ENCODE data around the gene CAP2.

The CAP2 gene

GRCh38 chr6:17493286-17493685 is 99.9 kb downstream of the CAP2 start:
- Histone ChIP-seq H3K27ac (ENCODE audit: low read depth, low read length) (no peak overlapping the region), H3K27me3 (ENCODE audit: control insufficient read depth in 5 of 5, insufficient read depth in 4 of 5, low read length in 5 of 5) (no peaks in the 10 kb centered on the region), H3K4me1 (ENCODE audit: control insufficient read depth in 5 of 5, insufficient read depth in 5 of 5, low read length in 5 of 5) (peaks cover 0 to 31% (median 26%) of the 10 kb centered on the region in 5 donors), H3K4me3 (ENCODE audit: low read depth in 1 of 5, low read length in 5 of 5) (no peak overlapping the region), H3K36me3 (ENCODE audit: control insufficient read depth in 5 of 5, insufficient read depth in 5 of 5, low read length in 5 of 5) (no peaks in the 10 kb centered on the region), H3K9me3 (ENCODE audit: control insufficient read depth in 5 of 5, low read length in 5 of 5) (no peaks in the 10 kb centered on the region), H3K9ac (ENCODE audit: low read length in 5 of 5) (no peak overlapping the region)

GRCh38 chr6:17494177-17494576 is 100.8 kb downstream of the CAP2 start:
- Histone ChIP-seq H3K36me3 (ENCODE audit: control insufficient read depth in 5 of 5, insufficient read depth in 5 of 5, low read length in 5 of 5) (no peaks in the 10 kb centered on the region), H3K4me3 (ENCODE audit: low read depth in 1 of 5, low read length in 5 of 5) (no peak overlapping the region), H3K27me3 (ENCODE audit: control insufficient read depth in 5 of 5, insufficient read depth in 4 of 5, low read length in 5 of 5) (no peaks in the 10 kb centered on the region), H3K27ac (ENCODE audit: low read depth, low read length) (no peak overlapping the region), H3K9me3 (ENCODE audit: control insufficient read depth in 5 of 5, low read length in 5 of 5) (no peaks in the 10 kb centered on the region), H3K9ac (ENCODE audit: low read length in 5 of 5) (no peak overlapping the region), H3K4me1 (ENCODE audit: control insufficient read depth in 5 of 5, insufficient read depth in 5 of 5, low read length in 5 of 5) (peaks cover 0 to 31% (median 26%) of the 10 kb centered on the region in 5 donors)

GRCh38 chr6:17494919-17495318 is 101.5 kb downstream of the CAP2 start:
- H3K9ac ChIP-seq (ENCODE audit: low read length in 5 of 5): no peak overlapping the region
- no peak overlapping the region for H3K4me3 ChIP-seq (ENCODE audit: low read depth in 1 of 5, low read length in 5 of 5)
- H3K27me3 ChIP-seq (ENCODE audit: control insufficient read depth in 5 of 5, insufficient read depth in 4 of 5, low read length in 5 of 5): no peaks in the 10 kb centered on the region
- no peaks in the 10 kb centered on the region for H3K36me3 ChIP-seq (ENCODE audit: control insufficient read depth in 5 of 5, insufficient read depth in 5 of 5, low read length in 5 of 5)
- no peaks in the 10 kb centered on the region for H3K9me3 ChIP-seq (ENCODE audit: control insufficient read depth in 5 of 5, low read length in 5 of 5)
- no peak overlapping the region for H3K27ac ChIP-seq (ENCODE audit: low read depth, low read length)
- peaks cover 0 to 31% (median 26%) of the 10 kb centered on the region in 5 donors for H3K4me1 ChIP-seq (ENCODE audit: control insufficient read depth in 5 of 5, insufficient read depth in 5 of 5, low read length in 5 of 5)

- Histone ChIP-seq H3K4me1 (ENCODE audit: control insufficient read depth in 5 of 5, insufficient read depth in 5 of 5, low read length in 5 of 5) (peaks cover 0 to 11% (median 5%) of the 10 kb centered on the region in 5 donors), H3K9ac (ENCODE audit: low read length in 5 of 5) (no peak overlapping the region), H3K36me3 (ENCODE audit: control insufficient read depth in 5 of 5, insufficient read depth in 5 of 5, low read length in 5 of 5) (no peaks in the 10 kb centered on the region), H3K27me3 (ENCODE audit: control insufficient read depth in 5 of 5, insufficient read depth in 4 of 5, low read length in 5 of 5) (no peaks in the 10 kb centered on the region), H3K9me3 (ENCODE audit: control insufficient read depth in 5 of 5, low read length in 5 of 5) (no peaks in the 10 kb centered on the region), H3K4me3 (ENCODE audit: low read depth in 1 of 5, low read length in 5 of 5) (no peak overlapping the region), H3K27ac (ENCODE audit: low read depth, low read length) (no peak overlapping the region)
Observed at GRCh38 chr6:17497535-17498095, 104.2 kb downstream of the CAP2 start.

- Histone ChIP-seq H3K27ac (ENCODE audit: low read depth, low read length) (no peak overlapping the region), H3K4me3 (ENCODE audit: low read depth in 1 of 5, low read length in 5 of 5) (no peak overlapping the region)
Observed at GRCh38 chr6:17501442-17501841, 108.0 kb downstream of the CAP2 start.

GRCh38 chr6:17501982-17502704 is 108.7 kb downstream of the CAP2 start:
- Histone ChIP-seq H3K4me3 (ENCODE audit: low read depth in 1 of 5, low read length in 5 of 5) (no peak overlapping the region), H3K27ac (ENCODE audit: low read depth, low read length) (no peak overlapping the region)

More at GRCh38 chr6:17501442-17501841, 108.0 kb downstream of the CAP2 start:
- H3K4me1 ChIP-seq (ENCODE audit: control insufficient read depth in 5 of 5, insufficient read depth in 5 of 5, low read length in 5 of 5): no peaks in the 10 kb centered on the region
- no peaks in the 10 kb centered on the region for H3K27me3 ChIP-seq (ENCODE audit: control insufficient read depth in 5 of 5, insufficient read depth in 4 of 5, low read length in 5 of 5)
- H3K9me3 ChIP-seq (ENCODE audit: control insufficient read depth in 5 of 5, low read length in 5 of 5): no peaks in the 10 kb centered on the region
- H3K36me3 ChIP-seq (ENCODE audit: control insufficient read depth in 5 of 5, insufficient read depth in 5 of 5, low read length in 5 of 5): no peaks in the 10 kb centered on the region
- H3K9ac ChIP-seq (ENCODE audit: low read length in 5 of 5): no peak overlapping the region

GRCh38 chr6:17503051-17503450 is 109.7 kb downstream of the CAP2 start:
- Histone ChIP-seq H3K27me3 (ENCODE audit: control insufficient read depth in 5 of 5, insufficient read depth in 4 of 5, low read length in 5 of 5) (no peaks in the 10 kb centered on the region), H3K27ac (ENCODE audit: low read depth, low read length) (no peak overlapping the region)

More at GRCh38 chr6:17501982-17502704, 108.7 kb downstream of the CAP2 start:
- Histone ChIP-seq H3K9me3 (ENCODE audit: control insufficient read depth in 5 of 5, low read length in 5 of 5) (no peaks in the 10 kb centered on the region), H3K27me3 (ENCODE audit: control insufficient read depth in 5 of 5, insufficient read depth in 4 of 5, low read length in 5 of 5) (no peaks in the 10 kb centered on the region), H3K9ac (ENCODE audit: low read length in 5 of 5) (no peak overlapping the region), H3K4me1 (ENCODE audit: control insufficient read depth in 5 of 5, insufficient read depth in 5 of 5, low read length in 5 of 5) (no peaks in the 10 kb centered on the region), H3K36me3 (ENCODE audit: control insufficient read depth in 5 of 5, insufficient read depth in 5 of 5, low read length in 5 of 5) (peaks cover 0 to 2% (median under 1%) of the 10 kb centered on the region in 5 donors)

GRCh38 chr6:17504005-17504404 is 110.6 kb downstream of the CAP2 start:
- H3K36me3 ChIP-seq (ENCODE audit: control insufficient read depth in 5 of 5, insufficient read depth in 5 of 5, low read length in 5 of 5): peaks cover 3 to 6% (median 5%) of the 10 kb centered on the region in 5 donors

More at GRCh38 chr6:17503051-17503450, 109.7 kb downstream of the CAP2 start:
- Histone ChIP-seq H3K4me3 (ENCODE audit: low read depth in 1 of 5, low read length in 5 of 5) (no peak overlapping the region), H3K36me3 (ENCODE audit: control insufficient read depth in 5 of 5, insufficient read depth in 5 of 5, low read length in 5 of 5) (peaks cover under 1 to 6% (median 3%) of the 10 kb centered on the region in 5 donors), H3K4me1 (ENCODE audit: control insufficient read depth in 5 of 5, insufficient read depth in 5 of 5, low read length in 5 of 5) (no peaks in the 10 kb centered on the region), H3K9ac (ENCODE audit: low read length in 5 of 5) (no peak overlapping the region), H3K9me3 (ENCODE audit: control insufficient read depth in 5 of 5, low read length in 5 of 5) (no peaks in the 10 kb centered on the region)

GRCh38 chr6:17505062-17505476 is 111.7 kb downstream of the CAP2 start:
- Histone ChIP-seq H3K4me3 (ENCODE audit: low read depth in 1 of 5, low read length in 5 of 5) (no peak overlapping the region), H3K9me3 (ENCODE audit: control insufficient read depth in 5 of 5, low read length in 5 of 5) (no peaks in the 10 kb centered on the region), H3K27me3 (ENCODE audit: control insufficient read depth in 5 of 5, insufficient read depth in 4 of 5, low read length in 5 of 5) (no peaks in the 10 kb centered on the region), H3K36me3 (ENCODE audit: control insufficient read depth in 5 of 5, insufficient read depth in 5 of 5, low read length in 5 of 5) (peaks cover 3 to 6% (median 5%) of the 10 kb centered on the region in 5 donors), H3K4me1 (ENCODE audit: control insufficient read depth in 5 of 5, insufficient read depth in 5 of 5, low read length in 5 of 5) (no peaks in the 10 kb centered on the region), H3K9ac (ENCODE audit: low read length in 5 of 5) (no peak overlapping the region), H3K27ac (ENCODE audit: low read depth, low read length) (no peak overlapping the region)

More at GRCh38 chr6:17504005-17504404, 110.6 kb downstream of the CAP2 start:
- Histone ChIP-seq H3K9me3 (ENCODE audit: control insufficient read depth in 5 of 5, low read length in 5 of 5) (no peaks in the 10 kb centered on the region), H3K4me1 (ENCODE audit: control insufficient read depth in 5 of 5, insufficient read depth in 5 of 5, low read length in 5 of 5) (no peaks in the 10 kb centered on the region), H3K4me3 (ENCODE audit: low read depth in 1 of 5, low read length in 5 of 5) (no peak overlapping the region), H3K27me3 (ENCODE audit: control insufficient read depth in 5 of 5, insufficient read depth in 4 of 5, low read length in 5 of 5) (no peaks in the 10 kb centered on the region), H3K9ac (ENCODE audit: low read length in 5 of 5) (no peak overlapping the region), H3K27ac (ENCODE audit: low read depth, low read length) (no peak overlapping the region)

- no peak overlapping the region for H3K4me3 ChIP-seq (ENCODE audit: low read depth in 1 of 5, low read length in 5 of 5)
- no peaks in the 10 kb centered on the region for H3K4me1 ChIP-seq (ENCODE audit: control insufficient read depth in 5 of 5, insufficient read depth in 5 of 5, low read length in 5 of 5)
- no peaks in the 10 kb centered on the region for H3K27me3 ChIP-seq (ENCODE audit: control insufficient read depth in 5 of 5, insufficient read depth in 4 of 5, low read length in 5 of 5)
- H3K9me3 ChIP-seq (ENCODE audit: control insufficient read depth in 5 of 5, low read length in 5 of 5): no peaks in the 10 kb centered on the region
- H3K27ac ChIP-seq (ENCODE audit: low read depth, low read length): no peak overlapping the region
- peaks cover 3 to 8% (median 6%) of the 10 kb centered on the region in 5 donors for H3K36me3 ChIP-seq (ENCODE audit: control insufficient read depth in 5 of 5, insufficient read depth in 5 of 5, low read length in 5 of 5)
- H3K9ac ChIP-seq (ENCODE audit: low read length in 5 of 5): no peak overlapping the region
Observed at GRCh38 chr6:17505767-17506280, 112.4 kb downstream of the CAP2 start.
